ENCODE data around the gene ROGDI.

The ROGDI gene

GRCh38 chr16:4846503-4846900, 44.1 kb upstream of the ROGDI start:
- no peaks in the 10 kb centered on the region for H3K36me3 ChIP-seq (ENCODE audit: control insufficient read depth, insufficient read depth, low read length)
- H3K4me1 ChIP-seq: peaks cover 17% of the 10 kb centered on the region
- H3K9me3 ChIP-seq (ENCODE audit: control insufficient read depth, low read length): no peaks in the 10 kb centered on the region
- peak overlapping the region; percentile 90 for H3K27ac ChIP-seq
- TF ChIP-seq CTCF (IDR thresholded peaks at IDR 0.05): no peak
- peaks cover 50% of the 10 kb centered on the region for H3K79me2 ChIP-seq
- H2AFZ ChIP-seq: peak overlapping the region; percentile 96
- no peaks in the 10 kb centered on the region for H3K27me3 ChIP-seq (ENCODE audit: control insufficient read depth, insufficient read depth, low read length)
- H3K9ac ChIP-seq: peak overlapping the region; percentile 74
- H3K4me3 ChIP-seq (ENCODE audit: low read depth, low read length): peak overlapping the region; percentile 81
- H3K4me2 ChIP-seq (ENCODE audit: low read length): peak overlapping the region; percentile 89

- Histone ChIP-seq H2AFZ (no peak overlapping the region), H3K79me2 (peaks cover 21% of the 10 kb centered on the region), H3K27me3 (ENCODE audit: control insufficient read depth, insufficient read depth, low read length) (no peaks in the 10 kb centered on the region), H3K36me3 (ENCODE audit: control insufficient read depth, insufficient read depth, low read length) (no peaks in the 10 kb centered on the region), H3K4me1 (peaks cover 2% of the 10 kb centered on the region), H3K4me3 (ENCODE audit: low read depth, low read length) (no peak overlapping the region), H3K27ac (no peak overlapping the region), H3K4me2 (ENCODE audit: low read length) (no peak overlapping the region), H3K9me3 (ENCODE audit: control insufficient read depth, low read length) (no peaks in the 10 kb centered on the region), H3K9ac (no peak overlapping the region)
- TF ChIP-seq CTCF (IDR thresholded peaks at IDR 0.05): no peak
Observed at GRCh38 chr16:4840984-4841383, 38.6 kb upstream of the ROGDI start.

- H3K27ac ChIP-seq: no peak overlapping the region
- peaks cover 23% of the 10 kb centered on the region for H3K79me2 ChIP-seq
- no peaks in the 10 kb centered on the region for H3K9me3 ChIP-seq (ENCODE audit: control insufficient read depth, low read length)
- TF ChIP-seq CTCF (IDR thresholded peaks at IDR 0.05): no peak
- H3K36me3 ChIP-seq (ENCODE audit: control insufficient read depth, insufficient read depth, low read length): no peaks in the 10 kb centered on the region
- no peak overlapping the region for H2AFZ ChIP-seq
- H3K27me3 ChIP-seq (ENCODE audit: control insufficient read depth, insufficient read depth, low read length): no peaks in the 10 kb centered on the region
- no peak overlapping the region for H3K4me2 ChIP-seq (ENCODE audit: low read length)
- H3K4me3 ChIP-seq (ENCODE audit: low read depth, low read length): no peak overlapping the region
- H3K4me1 ChIP-seq: no peaks in the 10 kb centered on the region
- H3K9ac ChIP-seq: no peak overlapping the region
Observed at GRCh38 chr16:4839942-4840341, 37.5 kb upstream of the ROGDI start.

- H3K27ac ChIP-seq: no peak overlapping the region
- peaks cover 7% of the 10 kb centered on the region for H3K79me2 ChIP-seq
- H3K4me3 ChIP-seq (ENCODE audit: low read depth, low read length): no peak overlapping the region
- peaks cover 12% of the 10 kb centered on the region for H3K4me1 ChIP-seq
- no peaks in the 10 kb centered on the region for H3K36me3 ChIP-seq (ENCODE audit: control insufficient read depth, insufficient read depth, low read length)
- no peaks in the 10 kb centered on the region for H3K27me3 ChIP-seq (ENCODE audit: control insufficient read depth, insufficient read depth, low read length)
- no peak overlapping the region for H3K9ac ChIP-seq
- H2AFZ ChIP-seq: no peak overlapping the region
- no peak for TF ChIP-seq CTCF (IDR thresholded peaks at IDR 0.05)
- H3K4me2 ChIP-seq (ENCODE audit: low read length): no peak overlapping the region
- no peaks in the 10 kb centered on the region for H3K9me3 ChIP-seq (ENCODE audit: control insufficient read depth, low read length)
Observed at GRCh38 chr16:4837733-4838501, 35.5 kb upstream of the ROGDI start.

- H3K27me3 ChIP-seq (ENCODE audit: control insufficient read depth, insufficient read depth, low read length): no peaks in the 10 kb centered on the region
- H3K79me2 ChIP-seq: peaks cover 6% of the 10 kb centered on the region
- no peak overlapping the region for H3K4me3 ChIP-seq (ENCODE audit: low read depth, low read length)
- no peak overlapping the region for H3K27ac ChIP-seq
- H3K9me3 ChIP-seq (ENCODE audit: control insufficient read depth, low read length): no peaks in the 10 kb centered on the region
- peaks cover 24% of the 10 kb centered on the region for H3K4me1 ChIP-seq
- no peak overlapping the region for H3K9ac ChIP-seq
- no peak overlapping the region for H3K4me2 ChIP-seq (ENCODE audit: low read length)
- TF ChIP-seq CTCF (IDR thresholded peaks at IDR 0.05): no peak
- no peaks in the 10 kb centered on the region for H3K36me3 ChIP-seq (ENCODE audit: control insufficient read depth, insufficient read depth, low read length)
- no peak overlapping the region for H2AFZ ChIP-seq
Observed at GRCh38 chr16:4836727-4837126, 34.3 kb upstream of the ROGDI start.
